ENCODE measurements around the gene PLPPR3. TPM values are rescaled to one million over a fixed set of nuclear protein-coding genes. Genes with fewer than 3 reads are reported as not detected.

Gene PLPPR3
- total RNA-seq, 1 donor from 2014 or later, result 0.75 TPM

GRCh38 chr19:814152-815078 lies 7.3 kb downstream of the PLPPR3 start:
- H3K4me3 ChIP-seq (ENCODE audit: low read depth, low read length), result no peak overlapping the region
- no peak for DNase-seq (ENCODE audit: low read depth)
- TF ChIP-seq CTCF (conservative IDR thresholded peaks at IDR 0.05; ENCODE audit: low read depth, low read length), result no peak

- no peak for DNase-seq (ENCODE audit: low read depth)
- no peak for TF ChIP-seq CTCF (conservative IDR thresholded peaks at IDR 0.05; ENCODE audit: low read depth, low read length)
Measured at GRCh38 chr19:813219-814151, 8.3 kb downstream of the PLPPR3 start.

GRCh38 chr19:812747-813218 lies 9.0 kb downstream of the PLPPR3 start:
- TF ChIP-seq CTCF (conservative IDR thresholded peaks at IDR 0.05; ENCODE audit: low read depth, low read length), result no peak
- DNase-seq (ENCODE audit: low read depth), result no peak
- no peak overlapping the region for H3K4me3 ChIP-seq (ENCODE audit: low read depth, low read length)

More at GRCh38 chr19:813219-814151, 8.3 kb downstream of the PLPPR3 start:
- H3K4me3 ChIP-seq (ENCODE audit: low read depth, low read length), result no peak overlapping the region

GRCh38 chr19:812049-812746 lies 9.6 kb downstream of the PLPPR3 start:
- TF ChIP-seq CTCF (conservative IDR thresholded peaks at IDR 0.05; ENCODE audit: low read depth, low read length), result no peak
- DNase-seq (ENCODE audit: low read depth), result no peak

GRCh38 chr19:811506-812048 lies 10.2 kb downstream of the PLPPR3 start:
- no peak for TF ChIP-seq CTCF (conservative IDR thresholded peaks at IDR 0.05; ENCODE audit: low read depth, low read length)
- DNase-seq (ENCODE audit: low read depth), result no peak
- H3K4me3 ChIP-seq (ENCODE audit: low read depth, low read length), result no peak overlapping the region

More at GRCh38 chr19:812049-812746, 9.6 kb downstream of the PLPPR3 start:
- no peak overlapping the region for H3K4me3 ChIP-seq (ENCODE audit: low read depth, low read length)

GRCh38 chr19:810883-811489 lies 10.8 kb downstream of the PLPPR3 start:
- TF ChIP-seq CTCF (conservative IDR thresholded peaks at IDR 0.05; ENCODE audit: low read depth, low read length), result no peak
- no peak overlapping the region for H3K4me3 ChIP-seq (ENCODE audit: low read depth, low read length)
- no peak for DNase-seq (ENCODE audit: low read depth)

Data from epithelial cell of proximal tubule (primary cell).